ENCODE data around the gene TMED5.
A peak's percentile ranks its signal among the peaks of the same experiment; 100 is the strongest.
"Not testable (repeated sequence)": the region's sequence is repeated elsewhere in the genome, so short reads cannot be mapped to it uniquely, and the experiment has no call there.

TMED5 gene

GRCh38 chr1:93179886-93180722 lies at the start of gene TMED5:
TMED5 (minus strand) TSS chr1:93180413; CDS start chr1:93180242, 171 bp downstream.
- peak; percentile 96 for DNase-seq (ENCODE audit: low spot score)

DNA sequence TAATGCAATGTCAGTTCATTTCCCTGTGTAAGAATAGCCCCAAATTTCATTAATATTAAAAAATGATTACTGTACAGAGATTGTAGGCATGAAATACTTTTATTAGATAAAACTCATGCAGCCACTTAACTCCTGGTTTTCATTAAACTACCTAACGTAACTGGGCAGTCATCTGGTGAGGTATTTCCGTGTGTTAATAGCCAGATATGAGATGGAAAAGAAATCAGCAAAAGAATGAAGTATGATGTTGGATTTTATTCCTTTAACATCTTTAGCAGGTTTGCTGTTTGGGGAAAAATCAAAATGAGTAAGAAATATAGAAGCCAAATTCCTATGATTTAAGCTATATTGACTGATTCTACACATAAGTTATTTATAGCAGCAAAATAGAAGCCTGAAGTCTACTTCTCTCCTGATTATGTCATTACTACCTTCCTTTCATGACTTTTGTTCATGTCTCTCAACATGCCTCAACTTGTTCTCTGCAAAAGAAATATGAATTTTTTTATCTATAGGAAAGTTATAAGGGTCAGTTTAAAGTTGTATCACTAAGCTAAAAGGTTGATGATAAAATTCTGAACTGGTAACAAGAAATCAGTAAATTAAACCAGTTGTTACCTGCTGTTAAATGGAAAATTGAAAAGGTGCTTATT lies 42.9 kb upstream of the TMED5 start:
- no peak for DNase-seq (ENCODE audit: low spot score)

DNA sequence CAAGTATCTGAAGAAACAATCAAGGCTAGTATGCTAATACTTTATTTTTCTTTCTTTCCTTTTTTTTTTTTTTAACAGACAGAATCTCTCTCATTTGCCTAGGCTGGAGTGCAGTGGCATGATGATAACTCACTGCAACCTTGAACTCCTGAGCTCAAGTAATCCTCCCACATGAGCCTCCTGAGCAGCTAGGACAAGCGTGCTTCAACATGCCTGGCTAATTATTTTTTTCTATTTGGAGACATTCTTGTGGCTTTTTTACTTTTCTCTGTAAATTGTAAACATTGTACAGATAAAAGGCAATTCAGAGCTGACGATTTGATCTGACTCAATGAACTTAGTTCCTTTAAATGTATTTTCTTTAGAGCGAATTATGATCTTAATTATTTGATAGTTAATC lies 41.7 kb upstream of the TMED5 start:
- DNase-seq (ENCODE audit: low spot score): no peak

DNA sequence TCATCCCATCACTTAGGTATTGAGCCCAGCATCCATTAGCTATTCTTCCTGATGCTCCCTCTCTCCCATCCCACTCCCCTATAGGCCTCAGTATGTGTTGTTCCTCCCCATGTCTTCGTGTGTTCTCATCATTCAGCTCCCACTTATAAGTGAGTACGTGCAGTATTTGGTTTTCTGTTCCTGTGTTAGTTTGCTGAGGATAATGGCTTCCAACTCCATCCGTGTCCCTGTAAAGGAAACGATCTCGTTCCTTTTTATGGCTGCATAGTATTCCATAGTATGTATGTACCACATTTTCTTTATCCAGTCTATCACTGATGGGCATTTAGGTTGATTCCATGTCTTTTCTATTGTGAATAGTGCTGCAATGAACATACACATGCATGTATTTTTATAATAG lies 40.5 kb upstream of the TMED5 start:
- DNase-seq (ENCODE audit: low spot score): not testable (repeated sequence)

DNA sequence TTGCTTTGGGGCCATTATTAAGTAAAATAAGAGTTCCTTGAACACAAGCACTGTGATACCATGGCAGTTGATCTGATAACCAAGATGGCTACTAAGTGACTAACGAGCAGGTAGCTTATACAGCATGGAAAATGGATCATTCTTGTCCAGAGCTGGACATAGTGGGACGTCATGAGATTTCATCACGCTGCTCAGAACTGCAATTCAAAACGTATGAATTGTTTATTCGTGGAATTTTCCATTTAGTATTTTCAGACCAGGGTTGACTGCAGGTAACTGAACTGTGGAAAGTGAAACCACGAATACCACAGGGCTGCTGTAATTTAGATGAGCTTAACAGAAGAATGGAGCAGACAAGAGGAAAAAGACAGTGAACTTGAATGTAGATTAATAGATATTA lies 39.2 kb upstream of the TMED5 start:
- DNase-seq (ENCODE audit: low spot score): no peak

DNA sequence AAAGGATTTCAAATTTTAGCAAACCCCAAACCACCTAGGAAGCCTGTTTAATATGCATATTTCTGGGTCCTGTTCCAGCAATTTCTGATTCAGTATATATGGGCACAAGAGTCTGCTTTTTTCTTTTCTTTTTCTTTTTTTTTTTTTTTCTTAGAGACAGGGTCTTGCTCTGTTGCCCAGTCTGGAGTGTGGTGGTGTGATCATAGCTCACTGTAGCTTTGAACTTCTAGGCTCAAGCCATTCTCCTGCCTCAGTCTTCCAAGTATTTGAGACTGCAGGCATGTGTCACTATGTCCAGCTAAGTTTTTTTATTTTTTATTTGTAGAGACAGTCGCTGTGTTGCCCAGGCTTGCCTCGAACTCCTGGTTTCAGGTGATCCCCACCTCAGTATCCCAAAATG lies 35.1 kb upstream of the TMED5 start:
- DNase-seq (ENCODE audit: low spot score): no peak

- no peak for DNase-seq (ENCODE audit: low spot score)
These were observed 27.0 kb upstream of the TMED5 start for GRCh38 chr1:93207211-93207610.

DNA sequence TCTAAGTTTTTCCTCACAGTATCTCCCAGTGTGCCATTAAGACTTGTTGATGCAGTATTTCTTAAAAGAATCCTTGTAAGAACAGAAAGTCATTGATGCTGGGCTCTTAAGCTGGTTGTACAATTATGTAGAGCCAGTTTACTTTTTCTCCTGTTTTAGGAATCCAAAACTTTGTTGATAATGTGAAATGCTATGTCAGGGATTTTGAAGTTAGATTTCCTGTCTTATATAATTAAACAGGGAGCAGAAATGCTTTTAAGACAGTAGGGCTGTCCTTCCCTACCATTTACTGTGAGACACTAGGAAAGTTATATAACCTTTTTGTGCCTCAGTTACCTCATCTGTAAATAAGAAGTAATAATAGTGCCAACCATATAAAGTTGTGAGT lies 26.3 kb upstream of the TMED5 start:
- DNase-seq (ENCODE audit: low spot score): no peak

DNA sequence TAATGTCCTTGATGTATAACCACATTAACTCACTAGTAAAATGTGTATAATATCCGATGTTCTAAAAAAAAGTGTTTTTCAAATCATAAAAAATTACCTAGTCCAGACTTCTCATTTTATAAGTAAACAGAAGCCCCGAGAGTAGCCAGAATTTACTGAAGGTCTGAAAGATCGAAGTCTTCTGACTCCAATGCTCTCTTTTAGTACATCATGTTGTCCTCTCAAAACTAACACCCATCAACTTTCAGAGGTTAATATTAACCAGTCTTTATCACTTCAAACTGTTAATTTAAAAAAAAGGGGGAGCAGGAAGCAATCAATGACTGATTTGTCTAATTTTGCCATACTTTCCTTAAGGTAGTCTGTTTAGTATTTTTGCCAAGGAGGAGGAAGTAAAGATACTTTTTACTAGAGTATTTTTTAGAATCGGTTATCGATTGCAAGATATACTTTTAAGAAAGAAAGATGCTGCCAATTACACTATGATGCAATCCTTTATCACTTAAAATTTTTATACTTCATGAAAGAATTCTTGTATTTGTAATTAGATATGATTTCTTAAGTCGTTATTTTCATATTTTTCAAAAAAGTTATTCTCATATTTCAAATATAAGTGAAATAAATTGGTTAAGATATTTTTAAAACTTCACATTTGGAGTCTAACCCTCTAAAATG lies 25.8 kb upstream of the TMED5 start:
- DNase-seq (ENCODE audit: low spot score): no peak

GRCh38 chr1:93200714-93201113 lies 20.5 kb upstream of the TMED5 start:
- no peak for DNase-seq (ENCODE audit: low spot score)

GRCh38 chr1:93200086-93200620 lies 19.9 kb upstream of the TMED5 start:
- no peak for DNase-seq (ENCODE audit: low spot score)

DNA sequence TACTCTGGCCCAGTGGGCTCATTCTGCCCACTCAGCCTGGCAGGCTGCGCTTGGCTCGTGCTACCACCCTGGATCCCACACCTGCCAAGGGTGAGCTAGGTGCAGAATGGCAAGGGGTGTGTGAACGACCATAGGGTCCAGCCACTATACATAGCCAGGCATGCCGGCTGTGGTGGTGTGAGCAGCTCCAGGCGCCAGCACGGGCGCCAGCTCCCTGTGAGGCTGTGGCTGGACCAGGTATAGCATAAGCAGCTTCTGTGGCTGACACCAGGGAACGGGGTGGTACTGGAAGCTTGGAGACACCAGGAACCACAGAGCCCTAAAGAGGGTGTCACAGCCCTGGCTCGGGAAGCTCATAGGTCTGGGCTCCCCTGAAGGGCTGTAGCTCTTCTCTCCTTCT lies 18.9 kb upstream of the TMED5 start:
- DNase-seq (ENCODE audit: low spot score): no peak

DNA sequence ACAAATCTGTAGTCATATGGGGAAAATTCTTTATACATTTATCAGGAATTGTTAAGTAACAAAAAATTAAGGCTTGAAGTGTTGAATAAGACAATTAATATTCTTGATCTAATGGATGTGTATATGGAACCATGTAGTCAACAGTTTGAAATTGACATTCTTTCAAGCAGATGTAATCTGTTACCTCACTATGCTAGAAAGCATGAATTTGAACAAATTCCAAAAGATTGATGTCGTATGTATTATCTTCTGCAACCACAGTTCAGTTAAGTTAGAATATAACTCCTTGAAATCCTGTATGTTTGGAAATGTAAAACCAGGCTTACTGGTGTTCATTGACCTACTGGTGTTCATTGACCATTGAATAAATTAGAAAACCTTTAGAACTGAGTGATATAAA lies 16.4 kb upstream of the TMED5 start:
- DNase-seq (ENCODE audit: low spot score): no peak

GRCh38 chr1:93194231-93194990 lies 14.2 kb upstream of the TMED5 start:
- no peak for DNase-seq (ENCODE audit: low spot score)

DNA sequence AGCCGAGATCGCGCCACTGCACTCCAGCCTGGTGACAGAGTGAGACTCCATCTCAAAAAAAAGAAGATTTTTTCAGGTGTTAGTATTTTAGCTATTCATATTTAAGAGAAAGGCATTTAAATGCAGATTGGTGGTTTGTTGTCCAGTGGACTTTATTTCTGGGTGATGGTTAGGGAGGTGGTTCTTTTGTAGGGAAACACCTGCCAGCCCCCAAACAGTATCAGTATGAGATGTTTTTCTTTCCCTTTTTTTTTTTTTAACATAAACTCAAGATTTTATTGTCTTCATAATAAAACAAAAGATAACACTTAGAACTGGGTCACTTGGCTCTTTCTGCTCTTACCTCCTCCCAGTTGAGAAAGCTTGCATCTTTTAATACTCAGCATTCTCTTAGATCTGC lies 10.2 kb upstream of the TMED5 start:
- no peak for DNase-seq (ENCODE audit: low spot score)

GRCh38 chr1:93186667-93187066 lies 6.5 kb upstream of the TMED5 start:
- DNase-seq (ENCODE audit: low spot score): no peak

DNA sequence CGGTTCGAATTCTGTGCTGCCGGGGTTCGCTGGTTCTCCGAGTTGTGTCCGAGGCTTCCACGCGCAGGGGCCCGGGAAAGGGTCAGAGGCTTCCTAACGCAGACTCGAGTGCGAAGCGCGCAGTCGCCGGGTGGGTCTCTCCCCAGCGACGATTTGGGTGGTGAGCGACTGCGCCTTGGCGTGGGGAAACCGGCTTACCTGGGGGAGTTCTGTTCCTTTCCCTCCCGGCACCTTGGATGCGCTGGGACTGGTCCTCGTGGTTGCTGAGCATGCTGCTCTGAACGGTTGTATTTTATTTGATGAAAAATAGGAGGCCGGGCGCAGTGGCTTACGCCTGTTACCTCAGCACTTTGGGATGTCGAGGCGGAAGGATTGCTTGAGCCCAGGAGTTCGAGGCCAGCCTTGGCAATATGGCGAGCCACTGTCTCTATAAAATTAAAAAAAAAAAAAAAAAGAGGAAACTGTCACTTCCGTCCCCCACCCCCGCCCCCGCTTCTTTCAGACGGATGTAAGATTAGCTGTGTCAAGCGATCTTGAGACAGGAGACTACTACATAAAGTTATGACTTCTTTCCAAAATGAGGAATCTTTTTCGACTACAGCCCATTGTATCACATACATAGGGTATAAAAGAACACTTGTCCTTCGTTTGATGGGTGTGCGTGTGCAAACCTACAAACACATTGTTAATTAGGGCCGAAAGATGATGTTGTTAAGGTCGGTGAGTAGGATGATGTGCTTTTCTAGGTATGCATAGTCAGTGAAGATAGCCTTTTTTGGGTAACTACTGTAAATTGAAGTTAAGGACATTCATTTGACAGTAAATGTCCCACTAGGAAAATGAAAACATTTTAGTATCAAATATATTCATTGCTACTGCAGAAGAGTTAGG lies 755 bp upstream of the TMED5 start, which contains the start of gene CCDC18:
Gene CCDC18 (plus strand): TSS at position 2 of the 891 bp plus-strand sequence. CDS start 2,638 bp downstream, outside the sequence.
- DNase-seq (ENCODE audit: low spot score): peak; percentile 46

DNA sequence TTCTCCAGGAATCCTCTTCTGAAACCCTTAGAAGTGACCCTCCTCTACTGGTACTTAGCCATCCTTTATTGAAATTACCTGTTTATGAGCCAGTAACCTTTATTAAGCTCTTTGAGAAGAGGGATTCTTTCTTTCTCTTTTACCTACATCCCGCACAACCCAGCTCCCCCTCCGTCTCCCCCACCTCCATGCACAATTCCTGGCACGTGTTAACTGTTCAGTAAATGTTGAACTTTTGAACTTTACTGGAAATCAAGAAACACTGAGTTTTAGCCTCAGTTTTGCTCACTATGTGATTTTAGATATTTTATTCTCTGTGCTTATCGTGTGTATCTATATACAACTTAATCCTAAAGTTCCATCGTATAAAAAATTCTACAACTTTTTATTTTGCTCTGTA lies 1.8 kb downstream of the TMED5 start:
- DNase-seq (ENCODE audit: low spot score): no peak

- no peak for DNase-seq (ENCODE audit: low spot score)
These were observed 2.2 kb downstream of the TMED5 start for GRCh38 chr1:93177991-93178390.

DNA sequence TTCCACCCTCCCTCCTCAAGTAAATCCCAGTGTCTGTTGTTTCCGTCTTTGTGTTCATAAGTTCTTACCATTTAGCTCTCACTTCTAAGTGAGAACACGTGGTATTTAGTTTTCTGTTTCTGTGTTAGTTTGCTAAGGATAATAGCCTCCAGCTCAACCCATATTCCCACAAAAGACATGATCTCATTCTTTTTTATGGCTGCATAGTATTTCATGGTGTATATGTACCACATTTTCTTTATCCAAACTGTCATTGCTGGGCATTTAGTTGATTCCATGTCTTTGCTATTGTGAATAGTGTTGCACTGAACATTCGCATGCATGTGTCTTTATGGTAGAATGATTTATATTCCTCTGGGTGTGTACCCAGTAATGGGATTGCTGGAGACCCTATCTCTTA lies 5.6 kb downstream of the TMED5 start:
- DNase-seq (ENCODE audit: low spot score): not testable (repeated sequence)

GRCh38 chr1:93172778-93173177 lies 7.4 kb downstream of the TMED5 start:
- no peak for DNase-seq (ENCODE audit: low spot score)
